ENCODE data around the gene CERS6.

GRCh38 chr2:168740788-168741187 lies 284.7 kb downstream of the CERS6 start:
- TF ChIP-seq CTCF (conservative IDR thresholded peaks at IDR 0.05 in 1 of 2, IDR thresholded peaks at IDR 0.05 in 1 of 2; ENCODE audit: extremely low read depth in 1 of 2, insufficient read depth in 1 of 2, low read depth in 1 of 2, low read length in 2 of 2) (no peak), EZH2 (IDR thresholded peaks at IDR 0.05; ENCODE audit: borderline replicate concordance, low read length) (no peak)

All from mammary epithelial cell (primary cell).